WTC11 (cell line): ENCODE measurements around the gene SFXN1. TPM values are rescaled to one million over a fixed set of nuclear protein-coding genes. Genes with fewer than 3 reads are reported as not detected.
A peak's percentile ranks its signal among the peaks of the same experiment; 100 is the strongest.

Experiments
- ATAC-seq: fragments of 200-7000 bp; cut with Tn5 transposase; 2 replicates; pipeline ENCODE4 v1.10.0; 2021; ENCODE audit warnings: mild to moderate bottlenecking, moderate library complexity
- CTCF ChIA-PET: fragments of 300-600 bp; sonication (Branson Sonifier 250); formaldehyde crosslinking; loops from one replicate; lab custom pipeline; 2021; ENCODE audit warnings: antibody characterized with exemption; lab: Charles Lee
- POLR2A ChIA-PET: fragments of 350-600 bp; sonication (Branson Sonifier 250); formaldehyde crosslinking; loops from one replicate; lab custom pipeline; 2021; ENCODE audit warnings: antibody characterized with exemption; lab: Charles Lee
- DNase-seq: peaks from one replicate; pipeline ENCODE4 v3.0.0; 2021; ENCODE audit warnings: low spot score
- H3K27ac Mint-ChIP-seq: 2 replicates; pipeline ENCODE4 v1.8.0; 2021; ENCODE audit warnings: mixed read lengths
- H3K27me3 Mint-ChIP-seq: 2 replicates; pipeline ENCODE4 v1.8.0; 2021; ENCODE audit warnings: low read depth, mild to moderate bottlenecking, moderate library complexity, mixed read lengths
- H3K36me3 Mint-ChIP-seq: 2 replicates; pipeline ENCODE4 v1.8.0; 2021; ENCODE audit warnings: mixed read lengths
- H3K4me1 Mint-ChIP-seq: 2 replicates; pipeline ENCODE4 v1.8.0; 2022; ENCODE audit warnings: mixed read lengths
- H3K4me3 Mint-ChIP-seq: 2 replicates; pipeline ENCODE4 v1.8.0; 2021; ENCODE audit warnings: mild to moderate bottlenecking, moderate library complexity, mixed read lengths
- H3K9me3 Mint-ChIP-seq: 2 replicates; pipeline ENCODE4 v1.8.0; 2021; ENCODE audit warnings: mixed read lengths
- ATF1 ChIP-seq: sonication (generic); formaldehyde crosslinking; IDR thresholded peaks from 2 replicates; pipeline ENCODE4 v1.8.1; 2023; ENCODE audit warnings: mild to moderate bottlenecking, moderate library complexity, missing genetic modification reagents
- E2F1 ChIP-seq: sonication (generic); formaldehyde crosslinking; IDR thresholded peaks from 2 replicates; pipeline ENCODE4 v1.8.0; 2022; ENCODE audit warnings: mild to moderate bottlenecking, missing genetic modification reagents
- ESRRA ChIP-seq: sonication (generic); formaldehyde crosslinking; IDR thresholded peaks from 2 replicates; pipeline ENCODE4 v1.8.1; 2022; ENCODE audit warnings: mild to moderate bottlenecking, missing genetic modification reagents, borderline replicate concordance
- GABPB1 ChIP-seq: sonication (generic); formaldehyde crosslinking; IDR thresholded peaks from 2 replicates; pipeline ENCODE4 v1.8.1; 2023; ENCODE audit warnings: mild to moderate bottlenecking, missing genetic modification reagents
- IRF1 ChIP-seq: sonication (generic); formaldehyde crosslinking; IDR thresholded peaks from 2 replicates; pipeline ENCODE4 v1.8.0; 2023; ENCODE audit warnings: missing genetic modification reagents
- KAT7 ChIP-seq: sonication (generic); formaldehyde crosslinking; IDR thresholded peaks from 2 replicates; pipeline ENCODE4 v1.8.1; 2023; ENCODE audit warnings: missing genetic modification reagents, mild to moderate bottlenecking, borderline replicate concordance
- NFATC4 ChIP-seq: fragments of 250-450 bp; sonication (Bioruptor Pico); IDR thresholded peaks from 2 replicates; pipeline ENCODE4 v1.9.0; 2021; ENCODE audit warnings: mild to moderate bottlenecking
- RELA ChIP-seq: sonication (generic); formaldehyde crosslinking; IDR thresholded peaks from 2 replicates; pipeline ENCODE4 v1.8.1; 2022; ENCODE audit warnings: missing genetic modification reagents, mild to moderate bottlenecking, borderline replicate concordance
- SOX15 ChIP-seq: fragments of 250-450 bp; sonication (Bioruptor Pico); IDR thresholded peaks from 2 replicates; pipeline ENCODE4 v1.9.0; 2021; ENCODE audit warnings: mild to moderate bottlenecking
- ZMAT4 ChIP-seq: fragments of 250-450 bp; sonication (Bioruptor Pico); IDR thresholded peaks from 2 replicates; pipeline ENCODE4 v1.9.0; 2021; ENCODE audit warnings: mild to moderate bottlenecking
- ZNF138 ChIP-seq: sonication (generic); formaldehyde crosslinking; conservative IDR thresholded peaks from 2 replicates; pipeline ENCODE4 v1.8.1; 2022; ENCODE audit warnings: mild to moderate bottlenecking, moderate library complexity, missing genetic modification reagents
- ZNF219 ChIP-seq: sonication (generic); formaldehyde crosslinking; IDR thresholded peaks from 2 replicates; pipeline ENCODE4 v1.8.0; 2023; ENCODE audit warnings: missing genetic modification reagents, mild to moderate bottlenecking, borderline replicate concordance
- ZNF317 ChIP-seq: sonication (generic); formaldehyde crosslinking; IDR thresholded peaks from 2 replicates; pipeline ENCODE4 v1.8.1; 2023; ENCODE audit warnings: low read depth, mild to moderate bottlenecking, moderate library complexity, missing genetic modification reagents, borderline replicate concordance
- ZNF423 ChIP-seq: fragments of 250-450 bp; sonication (Bioruptor Pico); IDR thresholded peaks from 2 replicates; pipeline ENCODE4 v2.1.2; 2022; ENCODE audit warnings: mild to moderate bottlenecking, moderate library complexity
- ZNF425 ChIP-seq: fragments of 250-450 bp; sonication (Bioruptor Pico); conservative IDR thresholded peaks from 2 replicates; pipeline ENCODE4 v1.9.0; 2021; ENCODE audit warnings: mild to moderate bottlenecking
- total RNA-seq: library from RNA; stranded (reverse); gene quantifications from 3 replicates; pipeline ENCODE4 v1.2.3, GENCODE V29; 2021
- TF ChIP-seq, protein P1 (sequence below): sonication (generic); formaldehyde crosslinking; IDR thresholded peaks from 2 replicates; pipeline ENCODE4 v1.8.1; 2023; ENCODE audit warnings: mild to moderate bottlenecking, missing genetic modification reagents, moderate library complexity

SFXN1 gene
- total RNA-seq, 1 experiment from 2014 or later, result 82.9 TPM

DNA sequence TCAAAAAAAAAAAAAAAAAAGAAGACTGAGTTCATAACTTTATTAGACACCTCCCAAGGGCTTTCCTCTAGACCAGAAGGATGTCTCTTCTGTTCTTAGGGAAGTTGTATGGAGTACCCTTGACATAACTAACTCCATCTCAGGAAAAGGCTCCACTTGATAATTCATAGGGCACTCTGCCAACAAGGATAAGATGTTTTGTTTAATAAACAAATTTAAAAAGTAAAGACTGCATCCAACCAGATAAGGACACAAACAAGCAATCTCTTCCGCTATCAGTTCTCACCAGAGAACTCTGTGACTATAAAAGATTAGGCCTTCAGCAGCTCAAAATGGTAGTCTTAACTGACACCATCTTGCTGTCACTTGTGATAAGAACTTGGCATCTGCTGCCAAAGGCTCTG, 65.8 kb downstream of the SFXN1 start (continued):
- TF ChIP-seq RELA (CRISPR knock-in tag) (no peak), E2F1 (CRISPR knock-in tag) (no peak), KAT7 (CRISPR knock-in tag) (no peak)

DNA sequence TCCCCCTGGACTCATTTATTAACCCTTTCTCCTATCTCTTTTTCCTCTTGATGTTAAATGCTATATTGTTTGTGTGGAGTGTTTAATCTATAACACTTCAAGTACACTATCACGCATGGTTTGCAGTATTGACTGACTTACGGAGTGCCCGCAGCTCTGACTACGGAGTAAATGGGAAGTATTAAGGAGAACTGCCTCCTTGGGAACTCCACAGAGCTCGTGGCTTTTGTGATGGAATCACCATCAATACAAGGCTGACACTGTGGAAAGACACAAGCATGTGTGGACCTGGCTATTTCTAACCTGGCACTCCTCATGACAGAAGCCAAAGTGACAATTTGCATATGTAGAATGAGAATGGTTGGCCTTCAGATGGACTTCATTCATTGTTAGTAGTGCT, 66.2 kb downstream of the SFXN1 start:
- no peak for TF ChIP-seq IRF1 (CRISPR knock-in tag)
- TF ChIP-seq ATF1, result no peak
- TF ChIP-seq RELA (CRISPR knock-in tag), result no peak
- no peak for TF ChIP-seq NFATC4
- TF ChIP-seq ESRRA (CRISPR knock-in tag), result no peak
- TF ChIP-seq ZNF219 (CRISPR knock-in tag), result no peak
- TF ChIP-seq, all 79 proteins: peak for 0
- ChIA-PET CTCF (interaction anchor here (0.7 to 6.4 kb wide), 3 partner anchors 10 to 175 kb away, joined by 3 to 59 read pairs (median 3); no protein-coding TSS in a partner anchor), POLR2A (no interaction called here)
- no peaks in the 10 kb centered on the region for H3K9me3 Mint-ChIP-seq
- H3K27me3 Mint-ChIP-seq, result peaks cover 13% of the 10 kb centered on the region
- no peaks in the 10 kb centered on the region for H3K36me3 Mint-ChIP-seq
- peaks cover 84% of the 10 kb centered on the region for H3K4me1 Mint-ChIP-seq
- no peak overlapping the region for H3K4me3 Mint-ChIP-seq
- no peak for DNase-seq
- ATAC-seq, result no peak
- H3K27ac Mint-ChIP-seq, result no peak overlapping the region

DNA sequence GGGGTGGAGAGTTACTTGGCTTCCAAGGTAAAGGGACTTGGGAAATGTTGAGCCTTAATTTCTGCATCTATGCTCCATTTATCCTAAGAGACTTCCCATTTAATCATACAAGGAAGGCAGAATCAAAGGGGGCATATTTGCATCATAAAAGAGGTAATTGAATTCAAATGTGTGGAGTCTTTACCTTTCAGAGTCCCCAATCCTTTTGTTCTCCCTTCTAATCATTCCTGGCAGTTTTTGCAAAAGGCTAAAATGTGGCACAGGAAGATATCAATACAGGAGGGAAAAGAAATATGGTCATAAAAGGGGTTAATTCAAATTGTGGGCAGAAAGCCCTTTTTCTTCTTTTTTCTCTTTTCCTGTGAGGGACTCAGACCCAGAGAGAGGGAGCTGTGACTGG, 69.5 kb downstream of the SFXN1 start:
- Mint-ChIP-seq H3K36me3 (peaks cover 3% of the 10 kb centered on the region; the same call in 1 of the 2 replicates), H3K27ac (peak overlapping the region; percentile 98), H3K4me1 (peaks cover 80% of the 10 kb centered on the region), H3K4me3 (peak overlapping the region; percentile 44)
- TF ChIP-seq ZNF423, result no peak
- no peak for TF ChIP-seq ZNF425 (CRISPR knock-in tag)
- no peak for TF ChIP-seq SOX15 (CRISPR knock-in tag)
- no peak for TF ChIP-seq ZMAT4 (CRISPR knock-in tag)
- TF ChIP-seq GABPB1, result no peak
- no peak for TF ChIP-seq ZNF317
- TF ChIP-seq, all 79 proteins: peak for 0
- peak; percentile 15; the same call in 1 of the 2 replicates for ATAC-seq
- POLR2A ChIA-PET, result interaction anchor here (0.7 to 1.2 kb wide), 3 partner anchors 9 to 64 kb away, joined by 3 to 4 read pairs (median 3); no protein-coding TSS in a partner anchor
- peaks cover 5% of the 10 kb centered on the region for H3K9me3 Mint-ChIP-seq
- CTCF ChIA-PET, result interaction anchor here (1.2 to 6.4 kb wide), 3 partner anchors 13 to 182 kb away, joined by 3 to 59 read pairs (median 4); no protein-coding TSS in a partner anchor
- no peaks in the 10 kb centered on the region; the same call in none of the 2 replicates for H3K27me3 Mint-ChIP-seq
- no peak for DNase-seq

GRCh38 chr5:175548626-175549311, 70.4 kb downstream of the SFXN1 start:
- peak; percentile 89 for ATAC-seq
- TF ChIP-seq, protein P1, sequence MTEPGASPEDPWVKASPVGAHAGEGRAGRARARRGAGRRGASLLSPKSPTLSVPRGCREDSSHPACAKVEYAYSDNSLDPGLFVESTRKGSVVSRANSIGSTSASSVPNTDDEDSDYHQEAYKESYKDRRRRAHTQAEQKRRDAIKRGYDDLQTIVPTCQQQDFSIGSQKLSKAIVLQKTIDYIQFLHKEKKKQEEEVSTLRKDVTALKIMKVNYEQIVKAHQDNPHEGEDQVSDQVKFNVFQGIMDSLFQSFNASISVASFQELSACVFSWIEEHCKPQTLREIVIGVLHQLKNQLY, result no peak
- 0 out of 2 replicates have a peak, but pooled peaks have one; percentile 25 for TF ChIP-seq ZNF138 (CRISPR knock-in tag)
- TF ChIP-seq, all 79 proteins: peak for 1
- peaks cover 83% of the 10 kb centered on the region for H3K4me1 Mint-ChIP-seq

More at GRCh38 chr5:175548626-175549311, 70.4 kb downstream of the SFXN1 start:
- ChIA-PET POLR2A (interaction anchor here (0.7 to 1.2 kb wide), 5 partner anchors 8 to 56 kb away, joined by 3 to 4 read pairs (median 3); no protein-coding TSS in a partner anchor), CTCF (interaction anchor here (1.2 to 6.4 kb wide), 3 partner anchors 12 to 181 kb away, joined by 3 to 59 read pairs (median 4); no protein-coding TSS in a partner anchor)
- Mint-ChIP-seq H3K27ac (peak overlapping the region; percentile 98), H3K9me3 (peaks cover 5% of the 10 kb centered on the region), H3K27me3 (no peaks in the 10 kb centered on the region; the same call in none of the 2 replicates), H3K4me3 (peak overlapping the region; percentile 44), H3K36me3 (peaks cover 3% of the 10 kb centered on the region; the same call in 1 of the 2 replicates)
- DNase-seq, result peak; percentile 63
